Esophagus squamous epithelium (tissue), 5 donors: ENCODE data around the gene ATP1A1. TPM values are rescaled to one million over a fixed set of nuclear protein-coding genes. Genes with fewer than 3 reads are reported as not detected.

Source experiments
- DNase-seq: peaks from one replicate; lab custom pipeline; 2025; lab: John Stamatoyannopoulos, UW
- H3K27ac ChIP-seq, 4 donors: fragments of 200-600 bp; sonication (generic); one replicate each; pipeline ENCODE4 v1.5.1; 2016 to 2019; ENCODE audit warnings: mild to moderate bottlenecking in 1 of 4
- H3K27me3 ChIP-seq, 4 donors: fragments of 200-600 bp; sonication (generic); 1 replicate in 3 of 4; 2 replicates in 1 of 4; pipeline versions ENCODE4 v1.5.1 to v1.6.0; 2017 to 2021; ENCODE audit warnings: antibody characterized with exemption in 1 of 4
- H3K36me3 ChIP-seq, 3 donors: fragments of 200-600 bp; sonication (generic); one replicate each; pipeline ENCODE4 v1.5.1; 2016 to 2019
- H3K4me1 ChIP-seq, 3 donors: fragments of 200-600 bp; sonication (generic); one replicate each; pipeline ENCODE4 v1.5.1; 2017 to 2019
- H3K4me3 ChIP-seq, 4 donors: fragments of 200-600 bp; sonication (generic); 1 replicate in 3 of 4; 2 replicates in 1 of 4; pipeline ENCODE4 v1.5.1; 2016 to 2019; ENCODE audit warnings: mild to moderate bottlenecking in 2 of 4, moderate library complexity in 1 of 4
- H3K9me3 ChIP-seq, 3 donors: fragments of 200-600 bp; sonication (generic); one replicate each; pipeline ENCODE4 v1.5.1; 2016 to 2019
- CTCF ChIP-seq, 6 experiments: fragments of 450-650 bp in 4 of 6; fragments of 200-600 bp in 2 of 6; sonication (generic) in 2 of 6; IDR thresholded peaks; one replicate each; pipeline ENCODE4 v1.5.1; 2016 to 2019; ENCODE audit warnings: antibody characterized with exemption in 6 of 6, mild to moderate bottlenecking in 4 of 6, moderate library complexity in 4 of 6
- POLR2A ChIP-seq, 4 donors: fragments of 450-650 bp; IDR thresholded peaks; one replicate each; pipeline ENCODE4 v1.6.1; 2017; ENCODE audit warnings: antibody characterized with exemption in 4 of 4, mild to moderate bottlenecking in 4 of 4, moderate library complexity in 3 of 4
- WGBS, 2 donors: methylation state at CpG; one replicate each; pipeline ENCODE4 v1.1.5; 2018; 5-methylcytosine and 5-hydroxymethylcytosine counted together
- intact Hi-C: fragments of 100-400 bp; cut with DNase I; formaldehyde crosslinking; loops from one replicate; pipeline ENCODE4 v1.15.0; 2022
- total RNA-seq, 4 donors: library from RNA; depleted of rRNA; stranded (reverse); fragments of >200 nt; gene quantifications; one replicate each; pipeline ENCODE4 v1.1.0, GENCODE V29; 2016
- donor health status: DM: yes; HTN: yes; CAD: no.

The ATP1A1 gene
- total RNA-seq, 4 donors from 2014 or later: 310 to 443 (median 391) TPM

GRCh38 chr1:116356067-116356466 lies 17.0 kb upstream of the ATP1A1 start:
- H3K27me3 ChIP-seq: no peaks in the 10 kb centered on the region
- H3K4me3 ChIP-seq: no peak overlapping the region
- WGBS, 2 donors: 51 to 70% methylated on average over 4 of the region's 4 CpGs
- TF ChIP-seq CTCF (IDR thresholded peaks at IDR 0.05): no peak
- no peak for TF ChIP-seq POLR2A (IDR thresholded peaks at IDR 0.05)
- no peaks in the 10 kb centered on the region for H3K9me3 ChIP-seq
- peaks cover 0 to 31% (median 11%) of the 10 kb centered on the region in 3 donors for H3K4me1 ChIP-seq
- intact Hi-C loops: no loop called here
- H3K27ac ChIP-seq: no peak overlapping the region
- H3K36me3 ChIP-seq: no peaks in the 10 kb centered on the region
- DNase-seq: no peak

GRCh38 chr1:116356673-116357072 lies 16.4 kb upstream of the ATP1A1 start:
- Histone ChIP-seq H3K36me3 (no peaks in the 10 kb centered on the region), H3K9me3 (no peaks in the 10 kb centered on the region), H3K4me3 (no peak overlapping the region), H3K27ac (no peak overlapping the region), H3K27me3 (no peaks in the 10 kb centered on the region), H3K4me1 (peaks cover 0 to 35% (median 11%) of the 10 kb centered on the region in 3 donors)
- DNase-seq: no peak
- intact Hi-C loops: no loop called here
- no peak for TF ChIP-seq POLR2A (IDR thresholded peaks at IDR 0.05)
- no peak for TF ChIP-seq CTCF (IDR thresholded peaks at IDR 0.05)
- WGBS, 2 donors: 29 to 52% methylated on average over 2 of the region's 2 CpGs

- intact Hi-C loops: no loop called here
- WGBS, 2 donors: 91 to 92% methylated on average over 1 of the region's 1 CpG
Observed at GRCh38 chr1:116357487-116357886, 15.6 kb upstream of the ATP1A1 start.

GRCh38 chr1:116359060-116359830 lies 13.8 kb upstream of the ATP1A1 start:
- no peak for DNase-seq
- intact Hi-C loops: no loop called here
- 27 to 40% methylated on average over 2 of the region's 2 CpGs for WGBS, 2 donors
- peaks cover 0 to 34% (median 11%) of the 10 kb centered on the region in 3 donors for H3K4me1 ChIP-seq
- H3K4me3 ChIP-seq: no peak overlapping the region
- H3K9me3 ChIP-seq: no peaks in the 10 kb centered on the region
- H3K27ac ChIP-seq: no peak overlapping the region
- H3K36me3 ChIP-seq: no peaks in the 10 kb centered on the region
- no peak for TF ChIP-seq CTCF (IDR thresholded peaks at IDR 0.05)
- no peak for TF ChIP-seq POLR2A (IDR thresholded peaks at IDR 0.05)
- H3K27me3 ChIP-seq: no peaks in the 10 kb centered on the region

More at GRCh38 chr1:116357487-116357886, 15.6 kb upstream of the ATP1A1 start:
- no peak for DNase-seq
- Histone ChIP-seq H3K4me1 (peaks cover 0 to 34% (median 11%) of the 10 kb centered on the region in 3 donors), H3K36me3 (no peaks in the 10 kb centered on the region), H3K9me3 (no peaks in the 10 kb centered on the region), H3K4me3 (no peak overlapping the region), H3K27ac (no peak overlapping the region), H3K27me3 (no peaks in the 10 kb centered on the region)
- no peak for TF ChIP-seq CTCF (IDR thresholded peaks at IDR 0.05)
- TF ChIP-seq POLR2A (IDR thresholded peaks at IDR 0.05): no peak

- no peak for DNase-seq
- TF ChIP-seq POLR2A (IDR thresholded peaks at IDR 0.05): no peak
- TF ChIP-seq CTCF (IDR thresholded peaks at IDR 0.05): no peak
- peak overlapping the region in 1 of 4 donors; percentile 15 for H3K27ac ChIP-seq
- peaks cover 0 to 34% (median 11%) of the 10 kb centered on the region in 3 donors for H3K4me1 ChIP-seq
- no peaks in the 10 kb centered on the region for H3K9me3 ChIP-seq
- no peak overlapping the region for H3K4me3 ChIP-seq
- no peaks in the 10 kb centered on the region for H3K36me3 ChIP-seq
- WGBS, 2 donors: 43 to 64% methylated on average over 1 of the region's 1 CpG
- intact Hi-C loops: loop anchor here (10.0 kb wide), 1 partner anchor 125 kb away; no protein-coding TSS in a partner anchor
- no peaks in the 10 kb centered on the region for H3K27me3 ChIP-seq
Observed at GRCh38 chr1:116359871-116360270, 13.2 kb upstream of the ATP1A1 start.
